Omental fat pad (tissue), 4 donors: Measurements from ENCODE around the gene CLEC10A. TPM values are rescaled to one million over a fixed set of nuclear protein-coding genes. Genes with fewer than 3 reads are reported as not detected.

ENCODE experiments used
- ATAC-seq: fragments of 150-250 bp; one replicate; pipeline ENCODE4 v1.9.1; 2016; ENCODE audit warnings: mild to moderate bottlenecking, moderate library complexity; ENCODE audit not compliant: low FRiP score
- DNase-seq: peaks from one replicate; pipeline ENCODE4 v3.0.0-alpha.2; 2019; ENCODE audit warnings: low spot score
- total RNA-seq, 4 donors: library from RNA; depleted of rRNA; stranded (reverse); fragments of >200 nt; gene quantifications; one replicate each; pipeline ENCODE4 v1.1.0, GENCODE V29; 2016
- TF ChIP-seq, protein P1 (sequence below), 3 donors: fragments of 450-650 bp; IDR thresholded peaks; one replicate each; pipeline ENCODE4 v1.5.1; 2016 to 2017; ENCODE audit warnings: antibody characterized with exemption in 3 of 3, mild to moderate bottlenecking in 3 of 3, moderate library complexity in 2 of 3

The CLEC10A gene
- total RNA-seq, 4 donors from 2014 or later = 7.2 to 21.7 (median 15.7) TPM

DNA sequence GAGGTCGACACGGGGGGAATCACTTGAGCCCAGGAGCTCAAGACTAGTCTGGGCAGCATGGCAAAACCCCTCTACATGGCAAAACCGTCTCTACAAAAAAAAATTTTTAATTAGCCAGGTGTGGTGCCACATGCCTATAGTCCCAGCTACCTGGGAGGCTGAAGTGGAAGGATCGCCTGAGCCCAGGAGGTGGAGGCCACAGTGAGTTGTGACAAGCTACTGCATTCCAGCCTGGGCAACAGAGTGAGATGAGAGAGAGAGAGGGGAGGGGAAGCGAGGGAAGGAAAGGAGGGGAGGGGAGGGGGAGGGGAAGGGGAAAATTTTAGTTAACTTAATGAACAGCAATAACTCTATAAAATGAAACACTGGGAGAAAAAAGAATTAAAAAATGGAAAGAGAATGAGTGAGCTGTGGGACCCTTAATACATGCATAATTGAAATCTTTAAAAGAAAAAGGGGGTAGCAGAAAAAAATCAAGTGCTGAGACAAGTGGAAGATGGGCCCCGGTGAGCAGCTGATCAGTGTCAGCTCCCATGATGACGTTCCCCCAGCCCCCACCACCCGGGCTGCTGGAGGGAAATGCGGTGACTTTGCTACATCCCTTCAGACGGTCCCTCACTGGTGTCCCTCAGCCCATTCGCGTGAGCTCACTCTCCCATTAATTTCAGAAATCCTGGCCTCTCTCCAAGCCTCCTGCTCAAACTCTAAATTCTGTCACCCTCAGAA, 31.9 kb upstream of the CLEC10A start:
- no peak for ATAC-seq
- TF ChIP-seq, protein P1, sequence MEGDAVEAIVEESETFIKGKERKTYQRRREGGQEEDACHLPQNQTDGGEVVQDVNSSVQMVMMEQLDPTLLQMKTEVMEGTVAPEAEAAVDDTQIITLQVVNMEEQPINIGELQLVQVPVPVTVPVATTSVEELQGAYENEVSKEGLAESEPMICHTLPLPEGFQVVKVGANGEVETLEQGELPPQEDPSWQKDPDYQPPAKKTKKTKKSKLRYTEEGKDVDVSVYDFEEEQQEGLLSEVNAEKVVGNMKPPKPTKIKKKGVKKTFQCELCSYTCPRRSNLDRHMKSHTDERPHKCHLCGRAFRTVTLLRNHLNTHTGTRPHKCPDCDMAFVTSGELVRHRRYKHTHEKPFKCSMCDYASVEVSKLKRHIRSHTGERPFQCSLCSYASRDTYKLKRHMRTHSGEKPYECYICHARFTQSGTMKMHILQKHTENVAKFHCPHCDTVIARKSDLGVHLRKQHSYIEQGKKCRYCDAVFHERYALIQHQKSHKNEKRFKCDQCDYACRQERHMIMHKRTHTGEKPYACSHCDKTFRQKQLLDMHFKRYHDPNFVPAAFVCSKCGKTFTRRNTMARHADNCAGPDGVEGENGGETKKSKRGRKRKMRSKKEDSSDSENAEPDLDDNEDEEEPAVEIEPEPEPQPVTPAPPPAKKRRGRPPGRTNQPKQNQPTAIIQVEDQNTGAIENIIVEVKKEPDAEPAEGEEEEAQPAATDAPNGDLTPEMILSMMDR (IDR thresholded peaks at IDR 0.05) = no peak
- no peak for DNase-seq

- no peak for DNase-seq
Measured at GRCh38 chr17:7110617-7111306, 30.7 kb upstream of the CLEC10A start.

GRCh38 chr17:7109461-7110322, 29.6 kb upstream of the CLEC10A start:
- TF ChIP-seq, protein P1 (IDR thresholded peaks at IDR 0.05) = no peak
- no peak for ATAC-seq
- no peak for DNase-seq

More at GRCh38 chr17:7110617-7111306, 30.7 kb upstream of the CLEC10A start:
- TF ChIP-seq, protein P1 (IDR thresholded peaks at IDR 0.05) = no peak
- no peak for ATAC-seq

GRCh38 chr17:7108981-7109380, 28.9 kb upstream of the CLEC10A start:
- TF ChIP-seq, protein P1 (IDR thresholded peaks at IDR 0.05) = no peak
- DNase-seq (no peak), ATAC-seq (no peak)

DNA sequence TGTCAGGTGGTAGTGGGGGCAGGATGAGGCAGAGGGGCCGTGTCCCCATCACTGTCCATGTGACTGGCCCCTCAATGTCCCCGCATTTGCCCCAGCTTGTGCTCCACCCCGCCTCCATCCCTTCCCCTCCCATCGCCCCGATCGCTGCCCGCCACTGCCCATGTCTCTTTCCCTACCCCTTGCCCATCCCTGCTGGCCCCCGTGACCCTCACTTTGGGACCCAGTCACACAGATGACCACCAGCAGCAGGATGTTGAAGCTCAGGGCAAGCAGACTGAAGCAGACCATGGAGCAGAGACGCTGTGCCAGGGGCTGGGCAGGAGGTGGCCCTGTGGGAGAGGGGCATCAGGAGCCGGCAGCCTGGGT, 28.5 kb upstream of the CLEC10A start:
- no peak for DNase-seq
- no peak for ATAC-seq
- TF ChIP-seq, protein P1 (IDR thresholded peaks at IDR 0.05) = no peak

GRCh38 chr17:7107795-7108559, 27.9 kb upstream of the CLEC10A start:
- TF ChIP-seq, protein P1 (IDR thresholded peaks at IDR 0.05) = no peak
- ATAC-seq = no peak
- no peak for DNase-seq
